HG03442 (cell line): ENCODE data around the gene C2orf49.
A peak's percentile ranks its signal among the peaks of the same experiment; 100 is the strongest.

Source experiments
- ATAC-seq: cut with Tn5 transposase; IDR thresholded peaks from one replicate; pipeline ENCODE4 v1.9.1; 2021; ENCODE audit warnings: mild to moderate bottlenecking, moderate library complexity; ENCODE audit not compliant: unreplicated experiment

The C2orf49 gene

GRCh38 chr2:105358593-105358992 lies 21.3 kb downstream of the C2orf49 start:
- no peak for ATAC-seq

- no peak for ATAC-seq
Measured at GRCh38 chr2:105361102-105361889, 24.0 kb downstream of the C2orf49 start.

GRCh38 chr2:105362862-105363591 lies 25.7 kb downstream of the C2orf49 start:
- ATAC-seq = no peak

GRCh38 chr2:105364436-105365139 lies 27.2 kb downstream of the C2orf49 start:
- ATAC-seq = no peak

- ATAC-seq = no peak
Measured at GRCh38 chr2:105365206-105365605, 27.9 kb downstream of the C2orf49 start.

- no peak for ATAC-seq
Measured at GRCh38 chr2:105368759-105369408, 31.5 kb downstream of the C2orf49 start.

- peak; percentile 88 for ATAC-seq
Measured at GRCh38 chr2:105369777-105370690, 32.7 kb downstream of the C2orf49 start.

GRCh38 chr2:105371156-105371555 lies 33.8 kb downstream of the C2orf49 start:
- ATAC-seq = no peak

- no peak for ATAC-seq
Measured at GRCh38 chr2:105371810-105372209, 34.5 kb downstream of the C2orf49 start.

- ATAC-seq = peak; percentile 8
Measured at GRCh38 chr2:105373344-105373781, 36.0 kb downstream of the C2orf49 start.

GRCh38 chr2:105373895-105374401 lies 36.6 kb downstream of the C2orf49 start:
- peak; percentile 87 for ATAC-seq

- ATAC-seq = no peak
Measured at GRCh38 chr2:105375001-105375561, 37.7 kb downstream of the C2orf49 start.

- ATAC-seq = no peak
Measured at GRCh38 chr2:105376010-105376409, 38.7 kb downstream of the C2orf49 start.

- no peak for ATAC-seq
Measured at GRCh38 chr2:105376789-105377240, 39.5 kb downstream of the C2orf49 start.

- ATAC-seq = no peak
Measured at GRCh38 chr2:105377871-105378270, 40.5 kb downstream of the C2orf49 start.

- ATAC-seq = no peak
Measured at GRCh38 chr2:105378276-105378840, 41.0 kb downstream of the C2orf49 start.

GRCh38 chr2:105378921-105379383 lies 41.6 kb downstream of the C2orf49 start:
- ATAC-seq = no peak

- no peak for ATAC-seq
Measured at GRCh38 chr2:105379741-105380186, 42.4 kb downstream of the C2orf49 start.
